SK-N-SH treated with all-trans-retinoic acid at 6 μM for 48 hours (cell line): ENCODE results near the gene BMP8A.

Experiments used
- ARNTL ChIP-seq: fragments of 450-650 bp; formaldehyde crosslinking; IDR thresholded peaks from 2 replicates; pipeline ENCODE4 v1.5.0; 2020; ENCODE audit warnings: low read depth, mild to moderate bottlenecking, moderate library complexity, borderline replicate concordance
- OSR1 ChIP-seq: fragments of 250-450 bp; sonication (Bioruptor Pico); IDR thresholded peaks from 2 replicates; pipeline ENCODE4 v1.8.0; 2022; ENCODE audit warnings: moderate library complexity, mild to moderate bottlenecking, inconsistent platforms
- RARB ChIP-seq: fragments of 250-450 bp; sonication (Bioruptor Pico); IDR thresholded peaks from 2 replicates; pipeline ENCODE4 v1.8.0; 2021; ENCODE audit warnings: mild to moderate bottlenecking, moderate library complexity
- TOX ChIP-seq: fragments of 250-450 bp; sonication (Bioruptor Pico); IDR thresholded peaks from 2 replicates; pipeline ENCODE4 v1.8.0; 2021; ENCODE audit warnings: mild to moderate bottlenecking, moderate library complexity, borderline replicate concordance
- ZNF565 ChIP-seq: fragments of 450-650 bp; formaldehyde crosslinking; conservative IDR thresholded peaks from 2 replicates; pipeline ENCODE4 v1.5.0; 2020; ENCODE audit warnings: low read depth, mild to moderate bottlenecking, moderate library complexity
- ZNF8 ChIP-seq: fragments of 450-650 bp; formaldehyde crosslinking; IDR thresholded peaks from 2 replicates; pipeline ENCODE4 v1.5.0; 2020; ENCODE audit warnings: mild to moderate bottlenecking, moderate library complexity
- TF ChIP-seq, protein P1 (sequence below): fragments of 250-450 bp; sonication (Bioruptor Pico); IDR thresholded peaks from 2 replicates; pipeline ENCODE4 v1.8.0; 2020; ENCODE audit warnings: mild to moderate bottlenecking, moderate library complexity, borderline replicate concordance
- TF ChIP-seq, protein P2 (sequence below): fragments of 250-450 bp; sonication (Bioruptor Pico); IDR thresholded peaks from 2 replicates; pipeline ENCODE4 v1.8.0; 2021; ENCODE audit warnings: low read depth, mild to moderate bottlenecking, moderate library complexity, borderline replicate concordance

DNA sequence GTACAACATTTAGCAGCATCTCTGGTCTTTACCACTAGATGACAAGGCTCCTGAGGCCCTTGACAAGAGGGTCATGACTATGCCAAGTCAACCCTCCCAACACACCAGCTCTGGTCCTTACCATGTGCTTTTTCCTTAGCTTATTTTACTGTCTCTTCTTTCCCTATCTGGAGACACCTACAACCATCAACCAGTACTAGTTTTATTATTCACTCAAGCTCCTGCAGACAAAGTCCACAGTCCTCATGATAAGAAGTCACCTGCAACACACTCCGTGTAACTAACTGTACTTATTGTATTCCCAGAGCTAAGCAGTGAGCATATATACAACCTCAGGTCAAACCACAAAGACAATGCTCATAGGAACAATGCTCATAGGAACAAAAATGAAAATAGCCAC lies 69.8 kb downstream of the BMP8A start:
- TF ChIP-seq TOX (CRISPR knock-in tag) (no peak), ZNF565 (CRISPR knock-in tag) (no peak), OSR1 (no peak), ARNTL (CRISPR knock-in tag) (no peak), ZNF8 (CRISPR knock-in tag) (no peak), RARB (CRISPR knock-in tag) (no peak)
- TF ChIP-seq, protein P1, sequence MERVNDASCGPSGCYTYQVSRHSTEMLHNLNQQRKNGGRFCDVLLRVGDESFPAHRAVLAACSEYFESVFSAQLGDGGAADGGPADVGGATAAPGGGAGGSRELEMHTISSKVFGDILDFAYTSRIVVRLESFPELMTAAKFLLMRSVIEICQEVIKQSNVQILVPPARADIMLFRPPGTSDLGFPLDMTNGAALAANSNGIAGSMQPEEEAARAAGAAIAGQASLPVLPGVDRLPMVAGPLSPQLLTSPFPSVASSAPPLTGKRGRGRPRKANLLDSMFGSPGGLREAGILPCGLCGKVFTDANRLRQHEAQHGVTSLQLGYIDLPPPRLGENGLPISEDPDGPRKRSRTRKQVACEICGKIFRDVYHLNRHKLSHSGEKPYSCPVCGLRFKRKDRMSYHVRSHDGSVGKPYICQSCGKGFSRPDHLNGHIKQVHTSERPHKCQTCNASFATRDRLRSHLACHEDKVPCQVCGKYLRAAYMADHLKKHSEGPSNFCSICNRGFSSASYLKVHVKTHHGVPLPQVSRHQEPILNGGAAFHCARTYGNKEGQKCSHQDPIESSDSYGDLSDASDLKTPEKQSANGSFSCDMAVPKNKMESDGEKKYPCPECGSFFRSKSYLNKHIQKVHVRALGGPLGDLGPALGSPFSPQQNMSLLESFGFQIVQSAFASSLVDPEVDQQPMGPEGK (CRISPR knock-in tag) = no peak
- TF ChIP-seq, protein P2, sequence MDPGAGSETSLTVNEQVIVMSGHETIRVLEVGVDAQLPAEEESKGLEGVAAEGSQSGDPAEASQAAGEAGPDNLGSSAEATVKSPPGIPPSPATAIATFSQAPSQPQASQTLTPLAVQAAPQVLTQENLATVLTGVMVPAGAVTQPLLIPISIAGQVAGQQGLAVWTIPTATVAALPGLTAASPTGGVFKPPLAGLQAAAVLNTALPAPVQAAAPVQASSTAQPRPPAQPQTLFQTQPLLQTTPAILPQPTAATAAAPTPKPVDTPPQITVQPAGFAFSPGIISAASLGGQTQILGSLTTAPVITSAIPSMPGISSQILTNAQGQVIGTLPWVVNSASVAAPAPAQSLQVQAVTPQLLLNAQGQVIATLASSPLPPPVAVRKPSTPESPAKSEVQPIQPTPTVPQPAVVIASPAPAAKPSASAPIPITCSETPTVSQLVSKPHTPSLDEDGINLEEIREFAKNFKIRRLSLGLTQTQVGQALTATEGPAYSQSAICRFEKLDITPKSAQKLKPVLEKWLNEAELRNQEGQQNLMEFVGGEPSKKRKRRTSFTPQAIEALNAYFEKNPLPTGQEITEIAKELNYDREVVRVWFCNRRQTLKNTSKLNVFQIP (CRISPR knock-in tag) = no peak
